Psoas muscle (tissue), 8 donors: ENCODE results near the gene RUNX3. TPM values are rescaled to one million over a fixed set of nuclear protein-coding genes. Genes with fewer than 3 reads are reported as not detected.
A peak's percentile ranks its signal among the peaks of the same experiment; 100 is the strongest.

Source experiments
- ATAC-seq, 4 donors: fragments of 200-7000 bp; cut with Tn5 transposase; one replicate each; pipeline ENCODE4 v1.9.1; 2020; ENCODE audit warnings: moderate library complexity in 3 of 4, mild to moderate bottlenecking in 2 of 4
- DNase-seq, 2 donors: peaks; one replicate each; pipeline ENCODE4 v3.0.0-alpha.2; 2020
- H3K27ac ChIP-seq: fragments of 200-600 bp; one replicate; pipeline ENCODE4 v1.8.0; 2022
- H3K27me3 ChIP-seq, 3 donors: fragments of 200-600 bp in 1 of 3; one replicate each; pipeline versions ENCODE4 v1.6.1 to v1.8.0; 2013 to 2022; ENCODE audit warnings: low read length in 2 of 3, mild to moderate bottlenecking in 2 of 3, moderate library complexity in 1 of 3; ENCODE audit not compliant: insufficient read depth in 3 of 3
- H3K36me3 ChIP-seq, 2 donors: fragments of 200-600 bp in 1 of 2; one replicate each; pipeline versions ENCODE4 v1.6.1 to v1.8.0; 2013 to 2022; ENCODE audit warnings: low read depth in 1 of 2, mild to moderate bottlenecking in 1 of 2, moderate library complexity in 1 of 2; ENCODE audit not compliant: insufficient read depth in 1 of 2
- H3K4me1 ChIP-seq: fragments of 200-600 bp; one replicate; pipeline ENCODE4 v1.8.0; 2022
- H3K4me3 ChIP-seq: fragments of 200-600 bp; one replicate; pipeline ENCODE4 v1.8.0; 2022; ENCODE audit warnings: mild to moderate bottlenecking
- H3K9me3 ChIP-seq: fragments of 200-600 bp; one replicate; pipeline ENCODE4 v1.8.0; 2022
- WGBS, 3 donors: extraction: QIAGEN DNeasy Blood & Tissue Kit; methylation state at CpG; one replicate each; pipeline versions ENCODE4 v1.1.6 to v1.1.7; 2013; 5-methylcytosine and 5-hydroxymethylcytosine counted together
- intact Hi-C, 2 donors: fragments of 100-400 bp; cut with DNase I; formaldehyde crosslinking; loops; one replicate each; pipeline versions ENCODE4 v1.11.0 to v1.14.2; 2022
- polyA plus RNA-seq, 3 donors: library from polyadenylated mRNA; stranded (reverse); fragments of 200-250 nt; gene quantifications; one replicate each; pipeline ENCODE4 v1.2.3, GENCODE V29; 2013
- total RNA-seq, 4 donors: library from RNA; stranded (reverse); fragmentation: NEBNext Ultra II Directional in 2 of 4; extraction: Animal tissue kit (Norgen Biotek cat#: 25700) in 2 of 4; gene quantifications; one replicate each; pipeline versions ENCODE4 v1.2.1 to v1.2.4, GENCODE V29; 2021 to 2023
- TF ChIP-seq, protein P1 (sequence below): fragments of 200-600 bp; IDR thresholded peaks from one replicate; pipeline ENCODE4 v1.8.0; 2022; ENCODE audit warnings: antibody characterized with exemption
- donor health status: healthy with polysubstance abuse.
- donor health status: DM: no; HTN: no; CAD: no; lungs with moderate emphysema.
- donor health status: Bipolar disorder and iron deficiency.
- donor health status: healthy.
- donor health status: DM: yes; HTN: yes; CAD: no.
- donor health status: DM: no; HTN: no; CAD: no.
- donor health status: DM: no; HTN: no; CAD: no.
- donor health status: DM: yes; HTN: yes; CAD: no.

RUNX3 gene
- total and polyA plus RNA-seq, 7 donors, result 0.16 to 0.59 (median 0.28) TPM

DNA sequence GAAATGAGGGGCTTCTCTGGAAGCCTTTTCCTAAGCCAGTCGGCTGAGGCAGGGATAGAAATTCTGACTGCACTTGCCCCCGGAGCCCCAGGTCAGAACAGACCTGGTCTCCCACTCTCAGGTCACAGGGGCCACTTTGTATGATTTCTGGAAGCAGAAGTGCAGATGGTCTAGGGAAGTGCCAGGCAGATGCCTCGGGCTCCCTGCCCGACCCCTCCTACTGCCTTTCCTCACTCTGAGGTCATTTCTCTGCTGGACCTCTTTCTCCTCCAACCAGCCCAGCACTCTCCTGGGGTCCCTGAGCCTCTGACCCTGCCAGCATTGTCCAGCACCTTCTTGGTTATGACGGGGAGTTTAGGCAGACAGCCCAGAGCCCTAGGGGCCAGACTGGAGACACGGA lies 8.7 kb downstream of the RUNX3 start:
- H3K27me3 ChIP-seq, result peaks cover 0 to 27% (median 9%) of the 10 kb centered on the region in 3 donors
- H3K4me1 ChIP-seq, result no peaks in the 10 kb centered on the region
- H3K27ac ChIP-seq, result no peak overlapping the region
- TF ChIP-seq, protein P1, sequence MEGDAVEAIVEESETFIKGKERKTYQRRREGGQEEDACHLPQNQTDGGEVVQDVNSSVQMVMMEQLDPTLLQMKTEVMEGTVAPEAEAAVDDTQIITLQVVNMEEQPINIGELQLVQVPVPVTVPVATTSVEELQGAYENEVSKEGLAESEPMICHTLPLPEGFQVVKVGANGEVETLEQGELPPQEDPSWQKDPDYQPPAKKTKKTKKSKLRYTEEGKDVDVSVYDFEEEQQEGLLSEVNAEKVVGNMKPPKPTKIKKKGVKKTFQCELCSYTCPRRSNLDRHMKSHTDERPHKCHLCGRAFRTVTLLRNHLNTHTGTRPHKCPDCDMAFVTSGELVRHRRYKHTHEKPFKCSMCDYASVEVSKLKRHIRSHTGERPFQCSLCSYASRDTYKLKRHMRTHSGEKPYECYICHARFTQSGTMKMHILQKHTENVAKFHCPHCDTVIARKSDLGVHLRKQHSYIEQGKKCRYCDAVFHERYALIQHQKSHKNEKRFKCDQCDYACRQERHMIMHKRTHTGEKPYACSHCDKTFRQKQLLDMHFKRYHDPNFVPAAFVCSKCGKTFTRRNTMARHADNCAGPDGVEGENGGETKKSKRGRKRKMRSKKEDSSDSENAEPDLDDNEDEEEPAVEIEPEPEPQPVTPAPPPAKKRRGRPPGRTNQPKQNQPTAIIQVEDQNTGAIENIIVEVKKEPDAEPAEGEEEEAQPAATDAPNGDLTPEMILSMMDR, result no peak
- intact Hi-C loops, result loop anchor here in 1 of 2 donors (10.0 kb wide), 1 partner anchor 273 kb away; no protein-coding TSS in a partner anchor
- H3K36me3 ChIP-seq, result no peaks in the 10 kb centered on the region
- H3K4me3 ChIP-seq, result no peak overlapping the region
- H3K9me3 ChIP-seq, result no peaks in the 10 kb centered on the region
- DNase-seq (no peak), ATAC-seq (no peak)
- WGBS, 3 donors, result 55 to 68% (median 64%) methylated on average over 6 of the region's 6 CpGs

DNA sequence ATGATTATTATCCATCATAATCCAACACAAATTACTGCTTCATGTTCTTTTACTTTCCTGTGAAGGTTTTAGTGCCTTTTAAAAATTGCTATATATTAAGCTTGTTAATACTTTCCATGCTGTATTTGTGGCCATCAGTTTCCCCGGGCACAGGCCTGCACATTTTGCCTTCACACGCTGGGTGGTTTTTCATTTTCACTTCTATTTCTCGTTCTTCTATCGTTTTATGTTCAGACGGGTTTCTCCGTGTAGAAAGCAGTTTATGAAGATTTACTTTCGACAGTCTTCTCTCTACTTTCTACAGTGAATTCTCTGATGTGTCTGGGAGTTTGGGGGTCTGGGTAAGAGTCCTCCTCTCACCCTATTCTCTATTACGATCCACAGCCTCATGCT lies 9.5 kb downstream of the RUNX3 start:
- no peak for DNase-seq
- Histone ChIP-seq H3K4me1 (no peaks in the 10 kb centered on the region), H3K4me3 (no peak overlapping the region), H3K27ac (no peak overlapping the region), H3K36me3 (no peaks in the 10 kb centered on the region), H3K9me3 (no peaks in the 10 kb centered on the region), H3K27me3 (peaks cover 0 to 18% (median 6%) of the 10 kb centered on the region in 3 donors)
- TF ChIP-seq, protein P1, result no peak
- 66 to 76% (median 75%) methylated on average over 8 of the region's 8 CpGs for WGBS, 3 donors
- no peak for ATAC-seq
- intact Hi-C loops, result loop anchor here in 1 of 2 donors (10.0 kb wide), 1 partner anchor 274 kb away; no protein-coding TSS in a partner anchor

DNA sequence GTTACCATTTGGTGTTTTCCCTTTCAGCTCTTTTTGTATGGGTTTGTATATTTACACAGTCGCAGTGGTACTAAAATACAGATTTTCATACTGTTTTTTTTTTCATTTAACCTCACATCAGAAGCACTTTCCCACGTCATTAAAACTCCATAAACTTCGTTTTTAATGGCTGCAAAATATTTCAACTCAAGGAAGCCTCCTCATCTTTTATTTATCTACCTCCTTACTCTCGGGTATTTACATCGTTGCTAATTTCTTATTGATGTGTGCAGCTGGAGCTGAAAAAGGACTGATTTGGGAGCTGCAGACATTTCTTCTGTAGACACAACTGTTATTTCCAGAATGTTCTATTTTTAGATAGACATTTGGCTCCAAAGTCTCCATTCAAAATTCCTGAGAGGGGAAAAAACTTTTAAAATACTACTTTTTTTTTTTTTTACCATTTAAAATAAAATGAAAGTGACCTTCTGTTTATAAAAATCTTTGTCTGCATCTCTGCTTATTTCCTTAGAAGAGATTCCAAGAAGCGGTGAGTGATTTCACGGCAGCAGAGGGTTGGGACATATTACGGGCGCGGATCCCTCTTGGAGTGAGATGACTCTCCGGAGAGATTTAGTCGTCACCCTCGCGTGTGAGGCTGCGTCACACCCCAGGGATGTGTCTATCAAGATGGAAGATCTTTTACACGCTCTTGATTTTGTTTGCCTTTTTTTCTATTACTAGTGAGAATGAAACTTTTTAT lies 10.1 kb downstream of the RUNX3 start:
- intact Hi-C loops, result loop anchor here in 1 of 2 donors (10.0 kb wide), 1 partner anchor 275 kb away; no protein-coding TSS in a partner anchor
- peak; percentile 63 to 71 for DNase-seq
- H3K36me3 ChIP-seq, result no peaks in the 10 kb centered on the region
- no peaks in the 10 kb centered on the region for H3K9me3 ChIP-seq
- H3K27ac ChIP-seq, result no peak overlapping the region
- peak in 3 of 4 donors; percentile 67 to 81 (median 79) for ATAC-seq
- TF ChIP-seq, protein P1, result no peak
- peaks cover 0 to 13% (median under 1%) of the 10 kb centered on the region in 3 donors for H3K27me3 ChIP-seq
- no peak overlapping the region for H3K4me3 ChIP-seq
- WGBS, 3 donors, result 19 to 36% (median 23%) methylated on average over 16 of the region's 16 CpGs
- no peaks in the 10 kb centered on the region for H3K4me1 ChIP-seq

DNA sequence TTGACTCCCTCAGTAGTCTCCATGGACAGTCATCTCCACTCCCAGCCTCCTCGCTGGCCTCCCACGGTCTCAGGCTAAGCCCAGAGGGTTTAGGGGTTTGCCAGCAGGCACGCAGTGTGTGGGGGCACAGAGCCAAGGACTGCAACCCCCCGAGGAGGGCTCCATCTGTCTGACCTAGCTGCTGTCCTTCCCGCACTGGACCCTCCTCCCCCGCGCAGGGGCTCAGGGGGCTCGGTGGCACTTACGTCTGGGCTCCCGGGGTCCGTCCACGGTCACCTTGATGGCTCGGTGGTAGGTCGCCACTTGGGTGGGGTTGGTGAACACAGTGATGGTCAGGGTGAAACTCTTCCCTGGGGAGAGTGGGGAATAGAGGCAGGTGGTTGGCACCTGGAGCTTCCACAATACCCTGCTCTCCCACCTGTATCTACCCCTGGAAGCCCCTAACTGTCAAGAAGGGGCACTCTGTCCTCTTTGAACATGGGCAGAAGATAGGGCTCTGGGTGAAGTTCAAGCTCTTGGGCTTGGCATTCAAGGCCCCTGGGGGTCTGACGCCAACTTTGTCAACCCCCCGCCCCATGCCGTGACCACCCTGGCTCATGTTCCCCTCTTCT lies 11.0 kb downstream of the RUNX3 start:
- TF ChIP-seq, protein P1, result no peak
- intact Hi-C loops, result no loop called here
- H3K27me3 ChIP-seq, result peaks cover 0 to 4% (median 0%) of the 10 kb centered on the region in 3 donors
- H3K4me1 ChIP-seq, result no peaks in the 10 kb centered on the region
- no peaks in the 10 kb centered on the region for H3K36me3 ChIP-seq
- no peak overlapping the region for H3K27ac ChIP-seq
- 80 to 84% (median 83%) methylated on average over 17 of the region's 17 CpGs for WGBS, 3 donors
- no peak for DNase-seq
- no peak for ATAC-seq
- no peak overlapping the region for H3K4me3 ChIP-seq
- no peaks in the 10 kb centered on the region for H3K9me3 ChIP-seq
